ENCODE measurements around the gene CDH23.

- TF ChIP-seq CTCF (conservative IDR thresholded peaks at IDR 0.05; ENCODE audit: low read length) (no peak), EZH2phosphoT487 (IDR thresholded peaks at IDR 0.05; ENCODE audit: borderline replicate concordance) (no peak)
Observed at GRCh38 chr10:71640607-71641006, 243.9 kb downstream of the CDH23 start.

All from Loucy (cell line).